ENCODE measurements around the gene TLR9.

Gene TLR9

DNA sequence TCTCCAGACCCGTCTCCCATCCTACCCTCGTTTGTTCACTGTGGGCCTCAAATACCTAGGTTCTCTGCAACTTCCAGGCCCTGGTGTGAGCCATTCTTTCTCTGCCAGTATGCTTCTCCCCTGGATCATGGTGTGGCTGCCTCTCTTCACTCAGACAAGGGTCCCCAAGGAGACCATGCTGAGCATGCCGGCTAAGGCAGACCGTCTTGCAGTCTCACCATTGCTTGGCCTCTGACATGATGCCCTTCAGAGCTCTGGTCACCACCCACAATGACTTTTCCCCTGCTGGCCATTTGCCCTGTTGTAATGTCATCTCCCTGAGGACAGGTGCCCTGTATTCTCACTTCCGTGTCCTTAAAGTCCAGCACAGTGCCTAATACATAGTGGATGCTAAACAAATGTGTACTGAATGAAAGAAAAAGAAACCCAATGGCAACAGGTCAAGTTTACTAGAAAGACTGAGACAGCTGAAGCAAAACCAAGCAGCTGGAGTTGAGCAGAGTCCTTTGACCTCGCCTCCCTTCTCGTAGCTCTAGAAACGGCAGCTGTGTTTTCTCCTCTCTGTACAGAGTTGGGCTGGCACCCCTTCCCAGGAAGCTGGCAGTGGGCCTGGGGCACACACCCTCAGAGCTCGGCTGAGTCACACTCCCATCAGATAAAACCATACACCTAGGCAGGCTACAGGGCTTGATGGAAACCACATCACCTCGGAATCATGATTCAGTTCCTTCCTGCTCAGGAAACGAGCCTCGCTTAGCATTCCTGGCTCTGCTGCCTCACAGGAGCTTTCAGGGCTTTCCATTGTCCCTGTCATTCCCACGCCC, 8.6 kb downstream of the TLR9 start:
- DNase-seq: peak; percentile 51

DNA sequence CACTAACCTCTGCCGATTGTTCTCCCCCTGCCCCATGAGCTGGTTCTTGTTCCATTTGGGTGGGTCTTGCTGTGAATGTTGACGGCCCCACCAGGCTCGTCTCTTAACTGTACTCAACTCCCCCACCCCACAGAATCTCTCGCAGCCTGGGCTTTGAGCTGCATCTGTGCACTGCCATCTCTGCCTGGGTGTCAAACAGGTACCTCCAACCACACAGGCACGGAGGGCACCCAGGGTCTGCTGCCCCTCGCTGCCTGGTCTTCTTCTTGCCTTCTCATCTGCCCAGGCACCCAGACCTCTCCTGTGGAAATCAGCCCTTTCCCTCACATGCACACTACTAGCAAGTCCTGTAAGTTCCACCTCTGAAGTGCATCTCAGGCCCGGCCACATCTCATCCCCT, 10.1 kb downstream of the TLR9 start:
- DNase-seq: no peak

DNA sequence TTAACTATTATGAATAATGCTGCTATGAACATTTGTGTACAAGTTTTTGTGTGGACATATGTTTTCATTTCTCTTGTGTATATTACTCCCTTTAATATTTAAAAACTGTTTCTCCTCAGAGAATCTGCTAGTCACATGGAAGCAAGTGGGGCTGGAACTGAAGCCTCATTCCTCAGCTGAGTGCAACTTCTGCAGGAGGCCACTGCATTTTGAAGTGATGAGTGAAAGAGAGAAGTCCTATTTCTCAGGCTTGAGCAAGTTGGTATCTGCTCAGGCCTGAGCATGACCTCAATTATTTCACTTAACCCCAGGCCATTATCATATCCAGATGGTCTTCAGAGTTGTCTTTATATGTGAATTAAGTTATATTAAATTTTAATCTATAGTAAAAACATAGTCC, 11.5 kb downstream of the TLR9 start:
- no peak for DNase-seq

DNA sequence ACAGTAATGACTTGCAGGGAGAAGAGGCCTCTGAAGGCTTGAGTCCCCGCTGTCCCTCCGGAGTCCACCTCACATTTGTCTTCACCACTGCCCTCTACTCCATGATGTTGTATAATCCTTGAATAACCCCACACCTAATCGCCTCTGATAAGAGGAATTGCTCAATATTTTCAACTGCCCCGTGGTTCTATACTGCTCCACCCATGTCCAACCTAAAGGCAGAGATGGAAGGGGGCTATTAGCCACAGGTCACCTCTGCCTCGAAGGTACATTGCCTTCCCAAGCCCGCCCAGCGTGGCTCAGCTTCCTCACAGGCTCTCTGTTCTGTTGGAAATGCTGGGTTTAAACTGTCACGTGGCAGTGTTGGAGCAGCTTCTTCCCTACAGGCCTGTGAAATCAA, 12.4 kb downstream of the TLR9 start:
- no peak for DNase-seq

DNA sequence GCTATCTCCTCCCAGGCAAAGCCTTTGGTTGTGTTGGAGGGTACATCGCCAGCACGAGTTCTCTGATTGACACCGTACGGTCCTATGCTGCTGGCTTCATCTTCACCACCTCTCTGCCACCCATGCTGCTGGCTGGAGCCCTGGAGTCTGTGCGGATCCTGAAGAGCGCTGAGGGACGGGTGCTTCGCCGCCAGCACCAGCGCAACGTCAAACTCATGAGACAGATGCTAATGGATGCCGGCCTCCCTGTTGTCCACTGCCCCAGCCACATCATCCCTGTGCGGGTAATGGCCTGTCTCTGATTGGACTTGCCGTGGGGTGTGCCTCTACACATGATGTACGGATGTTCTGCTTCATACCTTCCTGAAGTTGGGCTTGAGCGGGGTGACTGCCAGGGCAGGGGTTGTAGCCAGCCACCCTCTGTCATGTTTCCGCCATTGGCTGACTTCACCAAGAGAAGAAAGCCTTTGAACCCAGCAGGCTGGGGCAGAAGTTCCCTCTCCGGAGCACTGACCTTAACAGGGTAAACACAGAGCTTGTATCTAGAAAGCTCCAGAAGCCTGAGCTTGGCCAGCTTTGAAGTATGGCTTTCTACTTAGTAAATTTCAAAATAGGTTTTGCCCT, 14.1 kb downstream of the TLR9 start:
- no peak for DNase-seq

DNA sequence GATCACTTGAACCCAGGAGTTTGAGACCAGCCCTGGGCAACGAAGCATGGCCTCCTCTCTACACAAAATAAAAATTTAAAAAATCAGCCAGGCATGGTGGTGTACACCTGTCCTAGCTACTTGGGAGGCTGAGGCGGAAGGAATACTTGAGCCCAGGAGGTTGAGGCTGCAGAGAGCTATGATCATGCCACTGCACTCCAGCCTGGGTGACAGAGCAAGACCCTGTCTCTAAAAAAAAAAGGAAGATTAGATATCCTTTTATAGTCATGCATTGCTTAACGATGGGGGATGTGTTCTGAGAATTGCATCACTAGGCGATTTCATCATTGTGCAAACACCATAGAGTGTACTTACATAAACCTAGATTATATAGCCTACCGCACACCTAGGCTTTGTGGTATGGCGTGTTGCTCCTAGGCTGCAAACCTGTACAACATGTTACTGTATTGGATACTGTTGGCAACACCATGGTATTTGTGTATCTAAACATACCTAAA, 14.8 kb downstream of the TLR9 start:
- DNase-seq: no peak

DNA sequence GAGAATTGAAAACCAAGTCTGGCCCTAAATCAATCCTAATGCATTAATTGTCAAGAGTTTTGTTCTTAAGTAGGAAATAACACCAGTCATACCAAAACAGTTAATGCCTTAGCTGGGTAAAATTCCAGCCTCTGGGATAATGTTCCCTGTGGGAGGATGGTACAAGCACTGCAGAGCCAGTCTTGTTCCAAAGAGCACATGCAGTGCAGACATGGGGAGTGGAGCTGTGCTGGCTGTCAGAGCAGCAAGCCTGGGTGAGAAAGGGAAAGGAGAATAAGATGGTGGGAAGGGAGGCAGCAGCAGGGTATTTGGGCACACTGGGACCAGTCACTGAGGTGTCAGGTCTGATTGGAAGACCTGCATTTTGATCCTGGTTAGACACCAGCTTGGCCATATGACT, 15.4 kb downstream of the TLR9 start:
- DNase-seq: no peak

DNA sequence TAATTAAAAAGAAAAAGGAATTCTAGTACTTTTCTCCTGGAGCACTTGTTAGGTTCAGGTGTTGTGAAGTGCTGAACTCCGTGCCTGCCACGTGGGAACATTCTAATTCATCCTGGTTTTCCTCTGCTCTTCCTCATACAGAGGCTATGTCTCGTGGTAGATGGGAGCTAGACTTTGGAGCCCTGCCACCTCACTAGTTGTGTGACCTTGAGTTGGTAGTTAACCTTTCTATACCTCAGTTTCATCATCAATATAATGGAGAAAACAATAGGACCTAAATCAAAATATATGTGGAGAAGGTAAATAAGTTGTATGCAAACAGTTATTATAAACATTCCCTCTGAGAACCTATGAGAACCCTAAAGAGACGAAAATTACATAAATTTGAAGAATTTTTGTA, 16.9 kb downstream of the TLR9 start:
- no peak for DNase-seq

DNA sequence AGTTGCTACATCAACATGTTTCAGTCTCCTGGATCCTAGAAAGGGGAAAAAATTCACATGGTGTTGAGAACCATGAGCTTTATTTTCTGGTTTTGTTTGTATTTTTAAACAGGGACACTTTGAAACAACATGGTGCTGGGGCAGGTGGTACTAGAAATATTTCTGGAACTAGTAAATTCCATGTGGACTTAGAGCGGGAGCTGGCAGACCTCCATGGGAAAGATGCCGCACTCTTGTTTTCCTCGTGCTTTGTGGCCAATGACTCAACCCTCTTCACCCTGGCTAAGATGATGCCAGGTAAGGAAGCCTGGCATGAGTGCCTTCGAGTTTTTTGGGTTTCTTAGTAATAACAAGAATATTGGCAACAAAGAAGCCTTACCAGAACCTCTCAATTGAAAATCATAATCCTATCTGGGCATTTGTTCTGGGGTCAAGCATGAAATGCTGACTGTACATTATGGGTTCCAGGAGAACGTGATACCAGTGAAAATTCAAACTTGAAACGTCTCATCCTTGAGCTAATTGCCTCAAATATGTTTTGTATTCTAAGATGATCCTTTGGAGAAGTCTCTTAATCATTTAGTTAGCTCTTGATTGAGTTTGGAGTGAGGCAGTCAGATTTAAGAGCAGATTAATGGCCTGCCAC, 19.6 kb downstream of the TLR9 start:
- no peak for DNase-seq

DNA sequence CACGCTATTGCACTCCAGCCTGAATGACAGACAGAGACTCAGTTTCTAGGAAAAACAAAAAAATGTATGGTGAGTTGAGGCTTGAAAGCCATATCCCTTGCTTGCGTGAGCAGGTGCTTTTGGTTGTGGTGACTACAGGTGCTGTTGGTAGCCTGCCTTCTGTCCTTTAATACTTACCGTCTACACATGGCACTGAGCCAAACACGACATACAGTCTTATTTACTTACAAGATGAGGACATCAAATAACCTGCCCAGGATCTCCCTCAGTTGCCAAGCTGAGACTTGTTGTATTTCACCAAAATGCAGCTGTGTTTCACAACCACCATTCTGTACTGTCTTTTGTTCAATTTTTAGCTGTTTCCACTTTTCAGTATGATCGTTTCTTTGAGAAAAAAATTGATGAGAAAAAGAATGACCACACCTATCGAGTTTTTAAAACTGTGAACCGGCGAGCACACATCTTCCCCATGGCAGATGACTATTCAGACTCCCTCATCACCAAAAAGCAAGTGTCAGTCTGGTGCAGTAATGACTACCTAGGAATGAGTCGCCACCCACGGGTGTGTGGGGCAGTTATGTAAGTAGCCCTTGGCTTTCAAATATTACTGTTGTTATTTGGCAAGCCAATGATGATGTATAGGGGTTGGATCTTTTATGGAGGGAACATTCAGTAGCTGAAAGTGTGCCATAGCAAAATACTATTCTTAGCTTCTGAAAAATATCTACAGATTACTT, 20.9 kb downstream of the TLR9 start:
- peak; percentile 91 for DNase-seq

DNA sequence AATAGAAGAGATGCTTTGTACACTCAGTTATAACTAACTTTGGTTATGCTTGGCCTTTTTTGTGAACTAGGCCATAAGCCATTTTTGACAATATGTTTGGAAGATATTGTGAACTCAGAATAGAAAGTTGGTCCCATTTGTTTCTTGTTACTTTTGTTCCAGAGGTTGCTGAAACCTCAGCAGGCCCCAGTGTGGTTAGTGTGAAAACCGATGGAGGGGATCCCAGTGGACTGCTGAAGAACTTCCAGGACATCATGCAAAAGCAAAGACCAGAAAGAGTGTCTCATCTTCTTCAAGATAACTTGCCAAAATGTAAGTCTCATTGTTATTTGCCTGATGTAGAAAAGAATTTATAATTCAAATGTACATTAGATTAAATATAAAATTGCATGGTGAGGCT, 21.7 kb downstream of the TLR9 start:
- DNase-seq: no peak

DNA sequence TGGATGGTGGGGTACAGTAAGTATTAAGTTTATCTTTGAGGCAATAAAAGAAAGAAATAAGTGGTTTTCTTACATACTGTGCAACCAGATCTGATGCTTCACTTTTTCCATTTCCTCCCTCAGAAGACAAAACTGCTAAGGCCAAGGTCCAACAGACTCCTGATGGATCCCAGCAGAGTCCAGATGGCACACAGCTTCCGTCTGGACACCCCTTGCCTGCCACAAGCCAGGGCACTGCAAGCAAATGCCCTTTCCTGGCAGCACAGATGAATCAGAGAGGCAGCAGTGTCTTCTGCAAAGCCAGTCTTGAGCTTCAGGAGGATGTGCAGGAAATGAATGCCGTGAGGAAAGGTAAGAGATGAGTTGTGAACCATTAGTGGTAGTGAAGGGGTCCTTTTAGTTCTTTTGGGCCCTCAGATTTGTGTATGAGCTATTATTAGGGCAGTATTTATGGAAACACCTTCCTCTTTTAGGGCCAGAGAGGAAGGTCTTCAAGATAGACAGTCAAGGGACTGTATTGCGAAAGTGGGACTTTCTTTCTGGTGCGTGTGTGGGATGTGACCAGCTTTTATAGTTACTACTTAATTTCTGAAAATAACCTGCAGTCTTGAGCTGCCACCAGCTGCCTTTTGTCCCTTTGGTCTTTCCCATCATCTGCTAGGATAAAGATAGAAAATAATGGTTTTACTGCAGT, 22.9 kb downstream of the TLR9 start:
- DNase-seq: no peak

DNA sequence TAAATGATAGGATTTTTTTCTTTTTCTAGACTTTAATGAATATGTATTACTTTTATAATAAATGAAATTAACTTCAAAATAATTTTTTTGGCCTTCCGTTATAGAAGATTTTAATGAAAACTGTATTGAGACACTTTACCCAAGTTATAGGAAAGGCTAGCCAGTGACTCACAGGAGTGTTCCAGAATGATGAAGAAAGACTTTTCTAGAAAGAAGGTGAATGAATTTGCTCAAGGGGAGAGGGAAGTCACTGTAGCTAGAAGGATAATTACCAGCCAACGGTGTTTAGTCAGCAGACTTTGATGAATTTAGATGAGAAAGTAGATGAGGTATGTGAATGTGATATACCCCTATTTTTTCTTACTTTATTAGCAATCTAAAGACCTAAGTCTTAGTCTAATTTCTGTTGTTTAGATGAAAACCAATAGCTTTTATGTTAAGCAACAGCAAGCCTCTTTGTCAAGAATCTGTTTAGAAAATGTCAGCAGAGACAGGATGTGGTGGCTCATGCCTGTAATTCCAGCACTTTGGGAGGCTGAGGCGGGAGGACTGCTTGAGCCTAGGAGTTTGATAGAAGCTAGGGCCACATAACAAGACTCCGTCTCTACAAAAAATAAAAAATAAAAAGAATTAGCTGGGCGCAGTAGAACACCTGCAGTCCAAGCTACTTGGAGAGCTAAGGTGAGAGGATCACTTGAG, 24.3 kb downstream of the TLR9 start:
- no peak for DNase-seq

DNA sequence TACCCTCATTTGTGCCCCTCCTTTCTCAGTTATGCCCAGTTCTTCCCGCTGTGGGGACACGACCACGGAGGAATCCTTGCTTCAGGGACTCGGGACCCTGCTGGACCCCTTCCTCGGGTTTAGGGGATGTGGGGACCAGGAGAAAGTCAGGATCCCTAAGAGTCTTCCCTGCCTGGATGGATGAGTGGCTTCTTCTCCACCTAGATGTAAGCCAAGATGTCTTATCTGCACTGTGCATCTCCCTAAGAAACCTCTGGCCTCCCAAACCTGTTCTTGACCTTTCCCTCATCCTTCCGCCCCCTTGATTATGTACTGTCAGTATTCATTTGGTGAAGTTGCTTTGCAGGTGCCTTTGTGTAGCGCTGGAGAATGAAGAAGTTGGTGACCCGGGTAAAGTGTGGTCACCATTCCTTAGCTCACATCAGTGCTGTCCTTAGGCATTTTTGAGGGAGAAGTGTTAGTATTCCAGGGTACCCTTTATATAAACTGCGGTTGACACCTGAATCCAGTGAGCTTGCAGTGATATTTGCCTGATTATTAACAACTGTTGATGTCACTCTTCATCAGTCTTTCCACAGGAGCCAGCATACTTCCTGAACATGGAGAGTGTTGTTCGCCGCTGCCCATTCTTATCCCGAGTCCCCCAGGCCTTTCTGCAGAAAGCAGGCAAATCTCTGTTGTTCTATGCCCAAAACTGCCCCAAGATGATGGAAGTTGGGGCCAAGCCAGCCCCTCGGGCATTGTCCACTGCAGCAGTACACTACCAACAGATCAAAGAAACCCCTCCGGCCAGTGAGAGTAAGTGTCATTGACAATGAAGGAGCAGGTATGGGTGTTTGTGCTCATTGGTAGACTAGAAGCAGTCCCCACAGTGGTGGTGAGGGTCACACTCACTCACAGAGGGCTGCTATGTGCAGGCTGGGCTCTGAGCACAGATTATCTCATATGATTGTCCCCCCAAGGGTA, 26.5 kb downstream of the TLR9 start:
- DNase-seq: no peak

DNA sequence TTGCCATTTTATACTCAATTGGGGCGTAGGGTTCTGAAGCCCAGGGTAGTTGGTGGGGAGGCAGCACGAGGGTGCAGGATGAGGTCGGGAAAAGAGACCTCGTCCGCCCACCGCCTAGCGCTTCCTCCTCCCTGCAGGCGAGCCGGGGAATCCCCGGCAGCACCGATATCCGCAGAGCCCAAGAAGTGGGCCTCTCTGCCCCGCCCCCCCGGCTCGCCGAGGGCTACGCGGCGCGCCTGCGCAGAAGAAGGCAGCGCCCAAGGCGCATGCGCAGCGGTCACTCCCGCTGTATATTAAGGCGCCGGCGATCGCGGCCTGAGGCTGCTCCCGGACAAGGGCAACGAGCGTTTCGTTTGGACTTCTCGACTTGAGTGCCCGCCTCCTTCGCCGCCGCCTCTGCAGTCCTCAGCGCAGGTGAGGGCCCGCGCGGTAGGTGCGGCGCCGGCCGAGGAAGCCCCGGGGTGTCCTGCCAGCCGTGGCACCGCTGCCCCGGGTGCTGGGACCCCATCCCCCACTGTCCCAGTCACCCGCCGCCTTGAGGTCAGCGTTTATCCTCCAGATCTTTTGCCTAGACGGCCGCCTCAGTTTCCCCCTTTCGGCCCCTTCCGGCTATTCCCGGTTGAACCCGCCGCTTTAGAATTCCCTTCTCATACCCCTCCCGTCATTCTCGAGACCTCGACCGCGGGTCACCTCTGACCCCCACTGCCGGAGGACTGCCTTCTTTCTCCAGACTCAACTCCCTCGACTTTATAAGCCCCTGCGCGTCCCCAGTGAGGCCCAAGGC, 27.4 kb downstream of the TLR9 start, which contains the start of gene ALAS1:
Gene ALAS1, plus strand, starts transcription at position 319 of the 784 bp plus-strand sequence. CDS start 1,082 bp downstream, outside the sequence.
- peak; percentile 68 for DNase-seq

DNA sequence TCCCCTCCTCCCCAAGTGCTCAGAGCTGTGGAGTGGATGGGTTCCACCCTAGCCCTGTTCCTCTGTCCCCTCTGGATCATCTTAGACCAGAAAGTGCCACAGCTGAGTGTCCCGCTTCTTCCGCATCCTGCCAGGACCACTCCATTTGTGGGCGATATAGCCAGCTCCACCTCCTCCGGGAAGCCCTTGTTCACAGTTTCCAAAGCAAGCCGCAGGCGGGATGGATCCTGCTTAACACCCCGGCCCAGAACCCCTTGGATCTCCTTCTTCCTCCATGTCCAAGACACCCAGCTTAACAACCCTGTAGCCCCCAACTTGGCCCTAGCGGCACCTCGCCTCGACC, 28.0 kb downstream of the TLR9 start:
- no peak for DNase-seq

DNA sequence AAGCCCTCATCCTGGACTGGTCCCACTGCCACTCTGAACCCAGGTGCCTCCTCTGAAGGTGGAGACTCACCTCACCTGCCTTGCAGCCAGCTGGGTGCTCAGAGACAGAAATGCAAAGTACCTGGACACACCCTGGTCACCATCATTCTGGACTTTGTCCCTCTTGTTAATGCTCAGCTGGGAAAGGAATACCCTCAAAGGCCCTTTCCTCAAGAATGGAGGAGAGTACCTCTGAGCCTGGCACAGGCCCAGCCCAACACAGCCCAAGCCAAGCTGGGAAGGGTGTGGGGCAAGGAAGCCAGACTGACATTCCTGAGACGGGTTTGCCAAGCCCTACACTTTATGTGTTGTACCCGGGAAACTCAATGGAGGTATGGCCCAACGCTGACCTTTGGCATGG, 28.5 kb downstream of the TLR9 start:
- no peak for DNase-seq

DNA sequence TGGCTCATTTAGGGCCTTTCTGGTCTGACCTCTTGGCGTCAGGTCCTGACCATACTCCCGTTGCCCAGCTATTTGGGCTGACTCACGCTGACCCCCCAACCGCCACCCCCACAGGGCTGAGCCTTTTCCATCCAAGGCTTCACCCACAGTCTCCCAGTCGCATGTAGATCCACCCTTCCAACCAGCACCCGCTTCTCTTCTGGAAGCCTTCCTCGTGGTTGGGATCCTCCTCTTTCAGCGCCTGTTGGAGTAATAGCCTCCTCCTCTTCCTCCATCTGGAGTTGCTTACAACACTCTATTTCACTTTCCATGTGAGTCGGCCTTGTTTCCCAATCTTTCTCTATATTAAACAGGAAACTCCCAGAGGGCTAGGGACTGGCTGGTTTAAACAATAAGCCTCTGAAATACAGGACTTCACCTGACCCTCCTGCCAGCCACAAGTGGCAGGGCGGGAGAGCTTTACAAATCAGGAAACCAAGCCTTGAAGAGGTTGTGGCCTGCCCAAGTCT, 29.6 kb downstream of the TLR9 start:
- DNase-seq: no peak

DNA sequence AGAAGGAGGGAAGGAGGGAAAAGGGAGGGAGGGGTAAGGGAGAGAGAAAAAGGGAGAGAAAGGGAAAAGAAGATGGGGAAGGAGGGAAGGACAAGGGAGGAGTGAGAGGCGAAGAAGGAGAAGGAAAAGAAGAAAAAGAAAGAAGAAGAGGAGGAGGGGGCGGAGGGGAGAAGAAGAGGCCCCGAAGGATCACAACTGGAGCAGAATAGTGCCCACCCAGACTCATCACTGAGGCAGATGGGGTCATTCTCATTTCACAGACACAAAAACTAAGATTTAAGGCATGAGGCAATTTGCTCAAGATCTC, 30.2 kb downstream of the TLR9 start:
- no peak for DNase-seq

Data from SHP77 treated with DMSO at 0.1 percent for 48 hours (cell line).